ENCODE data around the gene CCNF.
"Not testable (repeated sequence)": the region's sequence is repeated elsewhere in the genome, so short reads cannot be mapped to it uniquely, and the experiment has no call there.

CCNF gene

GRCh38 chr16:2429034-2429770, at the start of gene CCNF:
CCNF (plus strand) TSS chr16:2429447; CDS start chr16:2429482, 35 bp downstream.
- peak; percentile 90 for DNase-seq (ENCODE audit: low read depth)

- DNase-seq (ENCODE audit: low read depth), result no peak
Measured at GRCh38 chr16:2383501-2383900, 45.7 kb upstream of the CCNF start.

GRCh38 chr16:2384426-2384825, 44.8 kb upstream of the CCNF start:
- no peak for DNase-seq (ENCODE audit: low read depth)

GRCh38 chr16:2385190-2385836, 43.9 kb upstream of the CCNF start:
- DNase-seq (ENCODE audit: low read depth), result no peak

GRCh38 chr16:2385982-2386381, 43.3 kb upstream of the CCNF start:
- DNase-seq (ENCODE audit: low read depth), result not testable (repeated sequence)

GRCh38 chr16:2386990-2387389, 42.3 kb upstream of the CCNF start:
- no peak for DNase-seq (ENCODE audit: low read depth)

- DNase-seq (ENCODE audit: low read depth), result no peak
Measured at GRCh38 chr16:2388139-2388874, 40.9 kb upstream of the CCNF start.

GRCh38 chr16:2388875-2389433, 40.3 kb upstream of the CCNF start:
- DNase-seq (ENCODE audit: low read depth), result peak; percentile 32

GRCh38 chr16:2392025-2392424, 37.2 kb upstream of the CCNF start:
- no peak for DNase-seq (ENCODE audit: low read depth)

- no peak for DNase-seq (ENCODE audit: low read depth)
Measured at GRCh38 chr16:2398520-2398919, 30.7 kb upstream of the CCNF start.

- DNase-seq (ENCODE audit: low read depth), result peak; percentile 28
Measured at GRCh38 chr16:2404099-2404498, 25.1 kb upstream of the CCNF start.

GRCh38 chr16:2415085-2415484, 14.2 kb upstream of the CCNF start:
- DNase-seq (ENCODE audit: low read depth), result no peak

- no peak for DNase-seq (ENCODE audit: low read depth)
Measured at GRCh38 chr16:2420035-2420434, 9.2 kb upstream of the CCNF start.

- DNase-seq (ENCODE audit: low read depth), result no peak
Measured at GRCh38 chr16:2422123-2422867, 7.0 kb upstream of the CCNF start.

GRCh38 chr16:2424061-2425007, 4.9 kb upstream of the CCNF start:
- DNase-seq (ENCODE audit: low read depth), result no peak

GRCh38 chr16:2425008-2425518, 4.2 kb upstream of the CCNF start:
- DNase-seq (ENCODE audit: low read depth), result no peak

- no peak for DNase-seq (ENCODE audit: low read depth)
Measured at GRCh38 chr16:2425825-2426430, 3.3 kb upstream of the CCNF start.

GRCh38 chr16:2426941-2427361, 2.3 kb upstream of the CCNF start:
- no peak for DNase-seq (ENCODE audit: low read depth)

GRCh38 chr16:2427526-2427925, 1.7 kb upstream of the CCNF start:
- no peak for DNase-seq (ENCODE audit: low read depth)

All from fibroblast of the conjunctiva (primary cell).